Esophagus muscularis mucosa (tissue), 4 donors: Measurements from ENCODE around the gene ADAMTSL1.

Source experiments
- CTCF ChIP-seq, 3 experiments: fragments of 200-600 bp in 2 of 3; fragments of 450-650 bp in 1 of 3; sonication (generic) in 2 of 3; IDR thresholded peaks; one replicate each; pipeline ENCODE4 v1.5.1; 2017 to 2019; ENCODE audit warnings: antibody characterized with exemption in 3 of 3, mild to moderate bottlenecking in 2 of 3, moderate library complexity in 1 of 3
- EP300 ChIP-seq: sonication (generic); formaldehyde crosslinking; IDR thresholded peaks from one replicate; pipeline ENCODE4 v1.6.1; 2017; ENCODE audit warnings: antibody characterized with exemption
- POLR2A ChIP-seq: fragments of 450-650 bp; IDR thresholded peaks from one replicate; pipeline ENCODE4 v1.6.1; 2017; ENCODE audit warnings: antibody characterized with exemption, moderate library complexity, mild to moderate bottlenecking, low read depth

GRCh38 chr9:18611971-18612370 lies 138.0 kb downstream of the ADAMTSL1 start:
- TF ChIP-seq POLR2A (no peak), EP300 (no peak), CTCF (IDR thresholded peaks at IDR 0.05) (no peak)
